PC-9 (cell line): ENCODE data around the gene MC5R.

Source experiments
- CTCF ChIP-seq: fragments of 200-600 bp; sonication (generic); conservative IDR thresholded peaks from 2 replicates; pipeline ENCODE4 v1.6.1; 2017; ENCODE audit warnings: mixed run types, antibody characterized with exemption, mild to moderate bottlenecking, moderate library complexity
- EZH2 ChIP-seq: fragments of 200-600 bp; sonication (generic); IDR thresholded peaks from 2 replicates; pipeline ENCODE4 v1.8.0; 2017; ENCODE audit warnings: antibody characterized with exemption, low read depth

- TF ChIP-seq CTCF (no peak), EZH2 (no peak)
Observed at GRCh38 chr18:13775058-13775457, 48.9 kb upstream of the MC5R start.
